ENCODE measurements around the gene GUCA1C. TPM values are rescaled to one million over a fixed set of nuclear protein-coding genes. Genes with fewer than 3 reads are reported as not detected.

The GUCA1C gene
- total and polyA plus RNA-seq, 9 of the 15 experiments (the other 6 are each of a cell fraction or from before 2014, with no cell fraction given): not detected

- Histone ChIP-seq H3K79me2 (ENCODE audit: control insufficient read depth, insufficient read depth, low read length) (no peaks in the 10 kb centered on the region), H3K4me3 (no peak overlapping the region), H3K27ac (ENCODE audit: extremely low read depth, low read depth, low read length) (no peak overlapping the region), H3K9me1 (ENCODE audit: control insufficient read depth, insufficient read depth, low read length) (no peaks in the 10 kb centered on the region), H3K9me3 (replicated peaks; ENCODE audit: control insufficient read depth, insufficient read depth, low read depth, low read length) (no peaks in the 10 kb centered on the region), H3K36me3 (ENCODE audit: control insufficient read depth, insufficient read depth, low read length) (no peaks in the 10 kb centered on the region), H3K4me1 (replicated peaks in 1 of 2; ENCODE audit: control insufficient read depth in 2 of 2, insufficient read depth in 2 of 2, low read length in 2 of 2) (no peaks in the 10 kb centered on the region), H3K4me2 (ENCODE audit: insufficient read depth, low read length) (no peak overlapping the region), H2AFZ (ENCODE audit: low read depth, low read length) (no peak overlapping the region), H3K27me3 (ENCODE audit: control insufficient read depth in 2 of 2, insufficient read depth in 2 of 2, low read length in 2 of 2) (no peaks in the 10 kb centered on the region), H3K9ac (ENCODE audit: insufficient read depth in 1 of 2, low read depth in 2 of 2, low read length in 2 of 2) (no peak overlapping the region), H4K20me1 (replicated peaks; ENCODE audit: control insufficient read depth, insufficient read depth, low read length) (no peaks in the 10 kb centered on the region)
- ATAC-seq (no peak), DNase-seq (ENCODE audit: extremely low read depth in 1 of 4, low spot score in 3 of 4) (no peak), FAIRE-seq (no peak)
- TF ChIP-seq GTF2B (IDR thresholded peaks at IDR 0.05; ENCODE audit: extremely low read depth, insufficient read length): no peak
- no peak for TF ChIP-seq ZNF780A (CRISPR knock-in tag; IDR thresholded peaks at IDR 0.05)
- TF ChIP-seq NR1H2 (CRISPR knock-in tag; IDR thresholded peaks at IDR 0.05): no peak
- no peak for TF ChIP-seq CSDE1 (IDR thresholded peaks at IDR 0.05)
- no peak for TF ChIP-seq ZNF143 (CRISPR knock-in tag; IDR thresholded peaks at IDR 0.05)
- TF ChIP-seq SPI1 (IDR thresholded peaks at IDR 0.05; ENCODE audit: borderline replicate concordance, low read depth, low read length): no peak
- TF ChIP-seq TRIM25 (IDR thresholded peaks at IDR 0.05; ENCODE audit: borderline replicate concordance): no peak
- TF ChIP-seq RBM17 (IDR thresholded peaks at IDR 0.05; ENCODE audit: borderline replicate concordance, low read depth, low read length): no peak
- in situ Hi-C loops (cut with MboI): no loop called here
- CTCF ChIA-PET (ENCODE audit: low intra/inter-chr PET ratio): no interaction called here
- 0% methylated on average over 1 of the region's 1 CpG for WGBS (ENCODE audit: insufficient coverage, low coverage, missing lambda C conversion rate)
- intact Hi-C loops (cut with micrococcal nuclease): no loop called here
- BruUV-seq (replicated peaks): no TSS peak
- POLR2A ChIA-PET: interaction anchor here (0.7 kb wide), 1 partner anchor 8 kb away, joined by 3 read pairs; no protein-coding TSS in a partner anchor
Observed at GRCh38 chr3:108877901-108878300, 75.8 kb downstream of the GUCA1C start.

Measured in K562 (cell line).